SKM-1 (cell line): ENCODE measurements around the gene U2AF2.

Experiments
- DNase-seq: peaks from one replicate; lab custom pipeline; 2025; ENCODE audit not compliant: unreplicated experiment; lab: John Stamatoyannopoulos, UW

The U2AF2 gene

DNA sequence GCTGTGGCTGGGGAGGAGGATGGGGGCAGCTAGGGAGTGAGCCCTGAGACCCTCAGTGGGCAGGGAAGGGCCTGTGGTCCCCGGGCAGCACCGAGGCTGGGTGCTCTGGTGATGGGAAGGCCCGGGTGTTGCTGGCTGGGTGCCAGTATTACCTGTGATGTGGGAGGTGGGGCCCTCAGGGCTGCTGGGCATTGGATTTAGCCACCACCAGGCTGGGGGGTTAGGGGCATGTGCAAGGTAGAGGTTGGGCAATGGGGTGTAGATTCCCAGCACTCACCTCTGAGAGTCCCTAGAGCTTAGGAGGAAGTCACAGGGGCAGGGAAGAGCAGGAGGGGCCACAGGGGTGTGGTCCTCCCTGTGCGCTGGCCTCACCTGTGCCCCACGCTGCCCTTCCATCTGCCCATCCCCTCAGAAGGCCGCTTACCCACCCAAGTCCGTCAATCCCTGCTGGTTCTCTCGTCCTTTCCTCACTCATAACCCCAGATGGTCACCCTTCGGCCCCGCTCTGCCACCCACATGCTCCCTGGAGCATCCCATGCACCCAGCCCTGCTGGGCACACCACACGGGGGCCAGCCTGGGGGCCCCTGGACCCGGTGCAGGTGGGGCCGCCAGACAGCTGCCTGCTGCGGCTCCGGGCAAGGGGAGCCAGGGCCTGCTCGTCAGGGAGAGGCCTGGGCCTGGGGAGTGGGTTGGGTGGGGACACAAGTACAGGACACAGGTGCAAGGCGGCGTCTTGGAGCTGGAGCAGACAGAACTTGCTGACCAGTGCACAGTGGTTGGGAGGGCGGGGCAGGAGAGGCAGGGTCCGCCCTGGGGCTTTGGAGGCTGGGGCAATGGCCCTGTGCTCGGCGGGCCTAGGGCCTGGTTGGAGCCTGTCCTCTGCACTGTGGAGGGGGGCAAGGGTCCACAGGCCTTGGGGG is 32.7 kb downstream of the U2AF2 start:
- DNase-seq: no peak

DNA sequence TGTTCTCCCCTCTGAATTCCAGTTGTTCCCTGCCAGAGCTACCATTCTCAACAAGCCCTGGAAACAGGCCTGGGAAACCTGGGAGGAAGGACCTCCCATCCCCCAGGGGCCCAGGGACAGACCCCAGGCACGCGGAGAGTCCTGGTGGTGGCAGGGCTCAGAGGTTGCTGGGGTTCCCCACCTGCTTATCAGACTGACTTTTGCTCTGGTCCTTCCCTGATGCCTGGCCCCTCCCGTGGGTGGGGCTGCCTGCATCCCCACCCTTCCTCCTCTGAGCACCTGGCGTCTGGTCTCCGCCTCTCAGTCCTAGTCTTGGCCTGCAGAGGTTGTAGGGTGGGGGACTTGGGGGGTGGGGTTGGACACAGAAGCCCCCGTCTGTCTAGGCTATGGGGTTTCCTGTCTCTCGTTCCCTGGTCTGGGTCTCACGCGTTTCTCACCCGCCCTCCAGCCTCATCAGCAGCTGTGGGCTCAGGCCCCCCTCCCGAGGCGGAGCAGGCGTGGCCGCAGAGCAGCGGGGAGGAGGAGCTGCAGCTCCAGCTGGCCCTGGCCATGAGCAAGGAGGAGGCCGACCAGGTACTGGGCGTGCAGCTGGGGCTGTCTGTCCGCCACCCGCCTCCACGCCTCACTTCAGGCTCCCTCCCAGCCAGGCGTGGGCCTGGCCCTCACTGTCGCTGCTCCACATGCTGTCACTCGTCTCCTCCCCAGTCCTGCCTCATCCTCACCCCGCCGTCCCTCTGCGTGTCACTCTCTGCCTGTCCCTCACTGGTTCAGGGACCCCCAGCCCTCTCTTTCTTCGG is 33.8 kb downstream of the U2AF2 start:
- DNase-seq: no peak

DNA sequence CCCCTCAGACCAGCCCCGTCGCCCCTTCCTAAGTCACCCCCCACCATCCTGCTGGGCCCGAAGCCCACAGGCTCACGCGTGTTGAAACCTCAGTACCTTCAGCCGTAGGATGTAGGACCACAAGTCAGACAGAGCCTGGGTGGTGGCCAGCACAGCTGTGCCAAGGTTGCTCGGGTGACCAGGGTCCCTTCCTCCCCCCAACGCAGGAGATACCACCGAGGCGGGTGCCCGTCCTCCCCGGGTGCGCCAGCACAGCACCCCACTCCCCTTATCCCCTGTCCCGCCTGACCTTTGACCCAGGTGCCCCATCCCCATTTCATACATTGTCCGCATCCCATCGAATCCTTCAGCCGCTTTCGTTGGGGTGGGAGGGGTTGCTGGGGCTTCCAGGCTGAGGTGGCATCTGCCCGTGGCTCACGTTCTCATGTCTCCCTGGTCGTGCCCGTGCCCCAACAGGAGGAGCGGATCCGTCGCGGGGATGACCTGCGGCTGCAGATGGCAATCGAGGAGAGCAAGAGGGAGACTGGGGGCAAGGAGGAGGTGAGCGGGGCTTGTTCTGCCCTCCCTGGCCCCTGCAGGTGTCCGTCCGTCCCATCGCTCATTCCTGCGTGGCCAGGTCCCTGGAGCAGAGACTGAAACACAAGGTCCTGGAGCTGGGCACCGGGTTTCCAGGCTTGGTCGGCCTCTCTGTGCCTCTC is 34.7 kb downstream of the U2AF2 start:
- no peak for DNase-seq

DNA sequence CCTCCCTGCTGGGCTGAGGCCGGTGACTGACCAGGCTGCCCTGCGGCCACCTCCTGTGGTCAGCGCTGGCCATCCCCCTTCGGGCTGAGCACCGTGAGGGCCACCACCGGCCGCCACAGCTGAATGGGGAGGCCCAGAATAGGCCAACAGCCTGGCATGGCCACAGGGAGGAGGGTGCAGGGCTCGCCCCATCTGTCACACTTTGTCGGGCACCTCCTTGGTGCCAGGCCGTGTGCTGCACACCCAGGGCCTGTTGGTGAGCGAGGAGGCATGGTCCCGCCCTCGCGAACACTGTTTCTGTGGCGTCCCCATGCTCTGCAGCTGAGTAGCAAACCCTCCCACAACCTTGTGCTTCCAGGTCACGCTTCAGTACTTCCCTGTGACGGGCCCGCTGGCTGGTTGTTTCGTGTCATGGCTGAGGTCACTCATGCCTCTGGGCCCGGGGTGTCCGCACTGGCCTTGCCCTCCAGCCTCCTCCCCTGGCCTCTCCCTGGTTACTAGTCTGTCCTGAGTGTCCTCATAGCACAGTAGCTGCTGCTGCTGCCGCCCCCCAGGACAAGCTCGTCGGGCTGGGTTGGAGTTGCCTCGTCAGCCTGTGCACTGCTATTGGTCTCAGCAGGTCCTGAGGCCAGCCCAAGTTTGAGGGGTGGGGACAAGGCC is 35.4 kb downstream of the U2AF2 start:
- no peak for DNase-seq

DNA sequence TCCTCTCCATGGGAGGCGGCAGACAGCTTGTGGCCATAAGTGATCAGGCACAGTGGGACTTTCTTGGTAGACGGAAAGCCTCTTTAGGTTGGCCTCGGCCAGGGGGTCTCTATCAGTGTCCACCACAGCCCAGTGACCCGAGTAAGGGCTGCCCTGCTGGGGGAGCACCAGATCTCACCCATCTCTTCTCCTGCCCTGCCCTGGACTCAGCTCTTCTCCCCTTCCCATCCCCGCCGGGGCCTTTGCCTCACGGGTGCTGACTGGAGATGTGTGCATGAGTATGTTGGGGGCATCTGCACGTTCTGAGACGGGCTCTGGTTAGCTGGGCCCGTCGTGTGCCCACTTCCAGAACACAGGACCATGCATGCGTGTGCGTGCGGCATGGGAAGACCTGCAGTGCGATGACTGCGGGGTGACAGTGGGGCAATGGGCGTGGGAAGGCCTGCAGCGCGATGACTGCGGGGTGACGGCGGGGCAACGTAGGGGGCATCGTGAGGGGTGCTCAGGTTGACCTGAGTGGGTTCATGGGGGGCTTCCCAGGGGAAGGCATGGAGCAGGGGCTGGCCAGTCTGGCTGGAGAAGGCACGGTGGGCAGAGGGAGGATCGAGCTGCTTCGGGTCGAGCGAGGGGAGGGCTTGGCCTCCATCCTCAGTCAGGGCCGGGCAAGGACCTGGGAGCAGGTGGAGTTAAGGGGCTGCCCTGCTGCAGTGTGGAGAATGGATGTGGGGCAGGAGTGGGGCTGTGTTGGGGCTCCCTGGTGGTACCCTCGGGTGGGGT is 36.1 kb downstream of the U2AF2 start:
- DNase-seq: no peak

DNA sequence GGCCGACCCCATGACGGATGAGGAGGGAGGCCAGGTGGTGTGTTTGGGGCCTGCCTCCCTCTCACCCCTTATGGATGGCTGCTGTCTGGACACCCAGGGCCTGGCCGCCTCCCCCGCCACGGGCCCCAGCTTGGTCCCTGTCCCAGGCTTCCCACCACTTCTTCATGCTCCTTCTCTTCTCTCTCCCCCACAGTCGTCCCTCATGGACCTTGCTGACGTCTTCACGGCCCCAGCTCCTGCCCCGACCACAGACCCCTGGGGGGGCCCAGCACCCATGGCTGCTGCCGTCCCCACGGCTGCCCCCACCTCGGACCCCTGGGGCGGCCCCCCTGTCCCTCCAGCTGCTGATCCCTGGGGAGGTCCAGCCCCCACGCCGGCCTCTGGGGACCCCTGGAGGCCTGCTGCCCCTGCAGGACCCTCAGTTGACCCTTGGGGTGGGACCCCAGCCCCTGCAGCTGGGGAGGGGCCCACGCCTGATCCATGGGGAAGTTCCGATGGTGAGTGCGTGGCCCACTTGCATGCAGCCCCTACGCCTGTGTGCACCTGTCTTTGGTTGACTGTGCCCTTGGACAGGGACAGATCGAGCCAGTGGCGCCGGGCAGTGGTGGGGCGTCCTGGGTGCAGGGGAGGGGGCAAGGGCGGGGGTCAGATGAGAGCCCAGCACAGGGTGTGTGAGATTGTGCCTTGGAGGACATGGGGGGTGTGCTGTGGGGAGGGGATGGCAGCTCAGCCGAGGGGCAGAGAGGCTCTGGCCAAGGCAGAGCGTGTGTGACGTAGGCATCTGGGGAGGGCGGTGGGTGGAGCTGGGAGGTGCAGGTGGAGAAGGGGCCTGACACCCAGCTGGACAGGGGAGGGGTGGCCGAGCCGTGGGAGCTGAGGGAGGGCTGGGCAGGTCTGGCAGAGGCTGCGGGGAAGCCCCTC is 37.0 kb downstream of the U2AF2 start:
- DNase-seq: no peak

DNA sequence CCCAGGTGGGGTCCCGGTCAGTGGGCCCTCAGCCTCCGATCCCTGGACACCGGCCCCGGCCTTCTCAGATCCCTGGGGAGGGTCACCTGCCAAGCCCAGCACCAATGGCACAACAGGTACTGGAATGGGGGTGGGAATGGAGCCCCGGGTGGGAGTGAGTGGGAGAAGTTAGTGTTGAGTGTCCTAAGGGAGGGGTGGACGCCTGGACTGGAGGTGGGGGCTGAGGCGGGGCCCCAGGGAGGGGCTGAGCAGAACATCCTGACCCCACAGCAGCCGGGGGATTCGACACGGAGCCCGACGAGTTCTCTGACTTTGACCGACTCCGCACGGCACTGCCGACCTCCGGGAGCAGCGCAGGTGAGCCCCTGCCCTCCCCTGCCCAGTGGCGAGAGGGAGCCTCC is 37.8 kb downstream of the U2AF2 start:
- no peak for DNase-seq

DNA sequence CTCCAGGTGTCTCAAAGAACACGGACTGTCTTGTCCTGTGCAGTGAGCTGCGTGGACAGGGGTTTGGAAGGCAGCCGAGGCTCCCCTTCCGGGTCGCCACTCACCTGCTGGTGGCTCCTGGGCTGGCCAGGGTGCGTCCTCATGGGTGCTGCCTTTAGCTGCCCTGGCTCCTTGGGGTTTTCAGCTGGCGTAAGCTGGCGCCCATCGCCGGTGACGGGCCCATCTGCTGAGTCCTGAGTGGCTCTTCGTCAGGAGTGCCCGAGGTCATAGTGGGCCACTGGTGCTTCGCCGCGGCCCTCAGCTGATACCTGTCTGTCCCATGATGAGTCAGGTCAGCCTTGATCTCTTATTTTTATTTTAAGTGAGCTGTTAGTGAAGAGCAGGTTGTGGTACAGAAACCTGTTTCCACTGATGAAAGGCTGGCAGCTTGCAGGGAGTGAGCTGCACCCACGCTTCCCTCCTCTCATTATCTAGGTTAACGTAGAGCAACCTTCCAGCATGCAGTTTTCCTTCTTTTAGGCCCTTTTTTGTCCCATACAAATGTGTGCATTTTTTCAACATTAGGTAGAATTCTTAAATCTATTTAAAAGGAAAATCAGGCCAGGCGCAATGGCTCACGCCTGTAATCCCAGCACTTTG is 38.6 kb downstream of the U2AF2 start:
- DNase-seq: no peak

DNA sequence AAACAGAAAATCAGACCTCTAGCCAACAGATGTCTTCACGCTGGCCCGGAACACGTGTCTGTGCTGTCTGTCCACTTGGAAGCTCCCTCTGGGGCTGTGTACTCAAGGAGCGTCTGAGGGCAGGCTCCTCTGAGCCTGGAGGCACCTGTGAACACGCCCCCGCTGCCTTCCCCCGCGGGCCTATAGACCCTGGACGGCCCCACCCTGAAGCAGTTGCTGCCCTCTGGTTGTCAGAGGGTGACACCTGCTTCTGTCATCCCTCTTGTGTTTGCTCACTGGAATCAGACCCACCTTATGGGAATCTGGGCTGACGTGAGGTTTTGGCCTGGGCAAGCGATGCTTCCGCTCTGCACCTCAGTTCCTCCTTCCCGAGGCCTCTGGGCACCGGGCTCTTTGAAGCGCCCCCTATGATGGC is 39.4 kb downstream of the U2AF2 start:
- DNase-seq: no peak

DNA sequence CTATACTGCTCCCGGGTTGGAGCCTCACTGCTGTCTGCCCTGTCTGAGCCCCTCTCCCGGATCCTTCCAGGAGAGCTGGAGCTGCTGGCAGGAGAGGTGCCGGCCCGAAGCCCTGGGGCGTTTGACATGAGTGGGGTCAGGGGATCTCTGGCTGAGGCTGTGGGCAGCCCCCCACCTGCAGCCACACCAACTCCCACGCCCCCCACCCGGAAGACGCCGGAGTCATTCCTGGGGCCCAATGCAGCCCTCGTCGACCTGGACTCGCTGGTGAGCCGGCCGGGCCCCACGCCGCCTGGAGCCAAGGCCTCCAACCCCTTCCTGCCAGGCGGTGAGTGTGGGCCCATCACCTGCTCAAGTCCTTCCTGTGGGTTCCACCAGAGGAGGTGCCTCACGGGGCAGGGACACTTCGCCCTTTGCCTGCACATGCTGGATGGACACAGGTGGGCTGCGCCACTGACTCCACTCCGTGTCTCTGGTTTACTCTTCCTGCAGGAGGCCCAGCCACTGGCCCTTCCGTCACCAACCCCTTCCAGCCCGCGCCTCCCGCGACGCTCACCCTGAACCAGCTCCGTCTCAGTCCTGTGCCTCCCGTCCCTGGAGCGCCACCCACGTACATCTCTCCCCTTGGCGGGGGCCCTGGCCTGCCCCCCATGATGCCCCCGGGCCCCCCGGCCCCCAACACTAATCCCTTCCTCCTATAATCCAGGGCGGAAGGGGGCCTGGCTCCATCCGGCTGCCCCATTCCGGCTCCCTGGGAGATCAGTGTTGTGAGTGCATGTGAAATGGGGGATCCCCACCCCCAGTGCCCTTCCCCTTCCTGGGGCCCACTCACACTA is 40.0 kb downstream of the U2AF2 start:
- no peak for DNase-seq

DNA sequence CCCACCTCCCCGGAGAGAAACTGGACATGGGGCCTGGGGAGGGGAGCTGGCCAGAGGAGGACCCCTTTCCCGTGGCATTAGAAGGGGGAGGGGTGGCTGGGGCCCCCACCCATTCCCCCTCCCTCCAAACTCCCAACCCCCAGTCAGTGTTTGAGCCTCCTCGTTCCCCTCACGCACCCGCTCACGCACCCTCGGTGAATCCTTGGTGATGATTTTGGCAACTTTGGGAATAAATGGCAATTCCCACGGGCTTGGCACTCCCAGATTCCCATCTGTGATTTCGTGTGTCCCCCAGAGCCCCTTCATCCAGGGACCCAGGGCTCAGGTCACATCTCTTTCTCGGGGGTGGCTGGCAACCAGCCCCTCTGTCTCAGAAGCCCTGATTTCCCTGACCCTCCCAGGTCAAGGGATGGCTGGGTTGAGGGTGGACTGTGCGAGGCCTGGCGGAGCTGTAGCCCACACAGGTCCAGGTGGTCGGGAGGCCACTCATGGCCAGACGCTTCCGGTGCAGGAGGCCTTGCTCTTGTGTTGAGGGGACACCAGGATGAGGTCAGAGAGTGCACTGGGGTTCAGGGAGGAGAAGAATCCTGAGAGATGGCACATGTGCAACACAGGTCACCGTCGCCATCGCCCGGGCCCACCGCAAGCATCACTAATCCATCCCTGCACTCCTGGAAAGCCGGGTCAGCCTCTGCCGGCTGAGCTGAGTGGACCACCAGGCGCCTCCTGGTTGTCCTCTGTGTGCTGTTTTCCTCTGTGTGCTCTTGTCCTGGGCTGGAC is 40.9 kb downstream of the U2AF2 start:
- DNase-seq: no peak

DNA sequence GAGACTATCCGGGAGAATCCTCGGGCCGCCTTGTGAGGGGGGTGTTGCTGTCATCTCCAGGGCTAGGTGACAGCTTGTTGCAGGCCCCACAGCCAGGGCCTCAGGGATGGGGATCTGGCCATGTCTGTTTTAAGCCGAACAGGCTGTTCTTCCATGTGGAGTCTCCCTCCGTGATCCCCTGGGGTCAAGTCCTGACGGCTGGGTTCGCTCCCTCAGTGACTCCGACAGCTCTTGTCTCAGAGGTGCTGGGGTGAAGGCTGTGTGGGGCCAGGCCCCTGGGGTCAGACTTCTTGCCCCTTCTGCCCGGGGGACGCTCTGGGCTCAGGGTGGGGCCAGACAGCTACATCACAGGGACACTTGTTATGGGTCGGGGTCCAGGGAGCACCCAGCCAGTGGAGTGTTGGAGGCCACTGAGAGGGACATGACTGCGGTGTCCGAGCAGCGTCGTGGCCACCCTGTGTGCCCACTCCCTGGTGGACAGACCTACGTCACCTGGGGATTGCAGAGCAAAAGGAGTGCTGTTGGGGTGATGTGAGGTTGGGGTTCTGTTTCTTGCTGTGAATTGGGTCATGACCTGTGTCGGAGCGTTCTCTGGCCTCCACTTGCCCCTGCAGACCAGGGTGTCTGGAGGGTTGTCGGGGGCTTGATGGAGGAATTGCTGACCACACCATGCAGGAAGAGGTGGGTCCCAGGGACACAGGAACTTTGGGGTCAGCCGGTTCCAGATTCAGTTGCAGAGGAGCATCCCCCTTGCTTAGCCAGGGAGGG is 41.6 kb downstream of the U2AF2 start:
- no peak for DNase-seq

DNA sequence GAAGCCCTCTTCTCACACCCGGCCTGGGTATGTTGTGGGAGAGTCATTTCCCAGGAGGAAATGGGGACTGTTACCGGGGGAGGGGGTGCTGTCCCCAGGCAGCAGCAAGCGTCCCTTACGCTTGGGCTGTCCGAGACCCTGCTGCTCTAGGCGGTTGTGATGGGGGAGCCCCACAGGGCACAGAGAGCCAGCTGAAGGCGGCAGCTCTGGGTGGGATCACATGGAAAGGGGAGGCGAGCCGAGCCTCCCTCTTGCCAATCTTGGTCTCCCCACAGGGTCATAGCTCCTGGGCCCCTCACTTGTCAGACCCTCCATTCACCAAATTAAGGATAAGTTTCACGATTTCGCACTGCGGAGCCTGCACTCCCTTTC is 42.2 kb downstream of the U2AF2 start:
- DNase-seq: no peak

DNA sequence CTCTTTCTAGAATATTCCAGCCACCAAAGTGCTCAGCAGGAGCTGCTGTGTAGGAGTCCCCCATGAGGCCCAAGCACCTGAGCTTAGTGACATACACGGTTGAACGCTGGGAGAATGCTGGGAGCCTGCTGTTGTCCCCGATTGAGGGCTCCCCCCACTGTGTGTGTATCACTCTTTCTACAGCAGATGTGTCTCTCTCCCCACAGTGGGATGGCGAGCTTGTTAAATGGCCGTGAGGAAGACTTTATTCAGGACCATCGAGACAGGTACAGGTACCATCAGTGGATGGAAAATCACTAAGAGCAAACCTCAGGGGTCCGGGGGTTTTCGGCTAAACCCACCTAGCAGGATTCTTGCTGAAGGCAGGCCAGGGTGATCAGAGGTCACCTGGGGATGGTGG is 42.9 kb downstream of the U2AF2 start:
- no peak for DNase-seq

DNA sequence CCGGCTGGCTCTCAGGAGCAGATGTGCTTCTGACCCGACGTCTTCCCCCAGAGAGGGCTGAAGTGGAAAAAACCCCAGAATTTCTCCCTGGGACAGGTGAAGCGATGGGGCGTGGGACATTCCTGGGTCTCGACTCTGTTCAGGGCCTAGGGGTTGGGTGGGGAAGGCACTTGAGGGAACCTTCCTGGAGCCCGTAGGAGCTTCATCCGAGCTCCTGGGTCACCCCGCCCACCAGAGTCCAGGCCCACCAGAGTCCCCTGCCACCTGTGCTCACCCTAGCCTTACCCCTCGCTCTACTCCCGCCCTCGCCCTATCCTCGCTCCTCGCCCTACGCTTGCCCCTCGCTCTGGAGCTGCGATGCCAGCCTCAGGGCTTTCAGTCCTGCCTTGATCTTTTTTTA is 43.4 kb downstream of the U2AF2 start:
- no peak for DNase-seq

DNA sequence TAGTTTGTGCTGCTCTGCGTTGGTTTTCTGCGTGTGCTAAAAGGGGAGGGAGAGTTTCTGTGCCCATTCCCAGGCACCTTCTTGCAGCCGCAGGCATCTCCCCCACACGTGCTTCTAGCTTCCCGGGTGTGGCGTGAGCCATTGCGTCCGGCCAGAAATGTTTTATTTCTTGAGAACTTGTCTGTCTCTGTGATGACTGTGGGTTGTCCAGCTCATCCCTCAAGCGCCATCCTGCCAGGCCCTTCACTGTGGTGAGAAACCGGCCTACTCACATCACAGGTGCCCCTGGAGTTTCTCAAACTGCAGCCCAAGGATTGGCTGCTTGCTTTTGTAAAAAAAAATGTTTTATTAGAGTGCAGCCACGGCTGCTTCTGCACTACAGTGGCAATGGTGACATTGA is 44.4 kb downstream of the U2AF2 start:
- no peak for DNase-seq
